IPS-NIHi7 (cell line): ENCODE results near the gene CFAP74.

ENCODE experiments used
- DNase-seq: peaks from one replicate; pipeline ENCODE4 v3.0.0; 2012; ENCODE audit warnings: mixed read lengths; ENCODE audit errors: extremely low spot score

Gene CFAP74

DNA sequence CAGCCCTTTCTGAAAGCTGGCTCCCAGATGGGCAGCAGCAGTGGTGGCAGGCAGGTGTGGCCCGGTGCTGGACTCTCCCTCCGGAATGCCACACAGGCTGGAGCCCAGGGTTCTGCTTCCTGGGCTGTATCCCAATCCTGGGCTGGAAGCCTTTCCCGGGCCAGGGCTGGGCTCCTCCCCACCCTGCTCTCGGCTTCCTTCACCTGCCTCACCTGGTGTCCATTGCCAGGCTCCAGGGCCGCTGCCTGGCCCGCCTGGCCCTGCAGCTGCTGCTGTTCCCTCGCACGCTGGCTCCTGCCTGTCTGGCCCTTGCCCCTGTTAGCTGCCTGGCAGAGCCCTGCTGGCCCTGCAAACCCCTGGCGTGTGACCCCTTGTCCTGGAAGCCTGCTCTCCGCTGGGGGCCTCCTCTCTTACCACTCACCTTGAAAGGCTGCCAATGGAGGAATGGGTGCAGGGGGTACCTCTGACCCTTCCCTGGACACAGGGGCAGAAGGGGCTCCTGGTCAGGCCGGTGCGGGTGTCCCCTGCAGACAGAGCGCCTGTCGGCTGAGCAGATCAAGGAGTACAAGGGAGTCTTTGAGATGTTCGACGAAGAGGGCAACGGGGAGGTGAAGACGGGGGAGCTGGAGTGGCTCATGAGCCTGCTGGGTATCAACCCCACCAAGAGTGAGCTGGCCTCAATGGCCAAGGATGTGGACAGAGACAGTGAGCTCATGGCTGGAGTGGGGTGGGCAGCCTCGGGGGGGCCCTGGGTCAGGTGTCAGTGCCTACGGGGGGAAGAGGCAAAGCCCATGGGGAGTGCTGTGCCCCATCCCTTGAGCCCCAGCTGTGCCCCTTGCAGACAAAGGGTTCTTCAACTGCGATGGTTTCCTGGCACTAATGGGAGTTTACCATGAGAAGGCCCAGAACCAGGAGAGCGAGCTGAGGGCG, 87.4 kb downstream of the CFAP74 start:
- DNase-seq, result no peak

DNA sequence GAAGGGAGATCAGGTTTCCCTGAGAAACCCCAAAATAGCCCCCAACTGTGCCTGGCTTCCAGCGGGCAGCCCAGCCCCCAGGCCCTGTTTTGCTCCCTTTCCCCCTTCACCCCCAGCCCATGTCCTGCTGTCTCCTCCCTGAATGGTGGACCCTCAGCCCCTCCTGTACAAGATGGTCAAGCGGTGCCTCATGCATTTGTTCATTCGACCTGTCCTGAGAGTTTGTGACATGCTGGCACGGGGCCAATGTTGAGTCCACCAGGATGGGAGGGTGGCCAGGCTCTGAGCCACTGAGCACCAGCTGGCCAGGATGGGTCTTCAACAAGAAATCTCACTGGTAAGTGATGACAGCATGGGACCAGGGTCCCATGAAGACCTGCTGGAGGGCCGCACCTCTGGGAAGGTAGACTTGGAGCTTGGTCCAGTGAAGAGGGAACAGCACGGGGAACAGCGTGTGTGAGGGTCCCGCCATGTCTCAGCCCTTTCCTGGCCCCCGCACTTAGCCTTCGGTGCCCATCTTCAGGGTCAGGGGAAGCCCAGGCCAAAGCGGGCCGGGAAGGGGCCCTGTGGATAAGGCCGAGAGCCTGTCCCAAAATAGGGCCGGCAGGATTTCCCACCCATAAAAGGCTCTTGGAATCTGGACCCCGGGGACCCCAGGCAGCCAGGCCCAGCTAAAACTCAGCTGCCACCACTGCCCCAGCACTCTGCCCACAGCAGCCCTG, 88.5 kb downstream of the CFAP74 start, which contains the start of gene CALML6:
Gene CALML6, plus strand, starts transcription at position 290 of the 722 bp plus-strand sequence. Its CDS starts 21 bp downstream, at position 311.
- no peak for DNase-seq

DNA sequence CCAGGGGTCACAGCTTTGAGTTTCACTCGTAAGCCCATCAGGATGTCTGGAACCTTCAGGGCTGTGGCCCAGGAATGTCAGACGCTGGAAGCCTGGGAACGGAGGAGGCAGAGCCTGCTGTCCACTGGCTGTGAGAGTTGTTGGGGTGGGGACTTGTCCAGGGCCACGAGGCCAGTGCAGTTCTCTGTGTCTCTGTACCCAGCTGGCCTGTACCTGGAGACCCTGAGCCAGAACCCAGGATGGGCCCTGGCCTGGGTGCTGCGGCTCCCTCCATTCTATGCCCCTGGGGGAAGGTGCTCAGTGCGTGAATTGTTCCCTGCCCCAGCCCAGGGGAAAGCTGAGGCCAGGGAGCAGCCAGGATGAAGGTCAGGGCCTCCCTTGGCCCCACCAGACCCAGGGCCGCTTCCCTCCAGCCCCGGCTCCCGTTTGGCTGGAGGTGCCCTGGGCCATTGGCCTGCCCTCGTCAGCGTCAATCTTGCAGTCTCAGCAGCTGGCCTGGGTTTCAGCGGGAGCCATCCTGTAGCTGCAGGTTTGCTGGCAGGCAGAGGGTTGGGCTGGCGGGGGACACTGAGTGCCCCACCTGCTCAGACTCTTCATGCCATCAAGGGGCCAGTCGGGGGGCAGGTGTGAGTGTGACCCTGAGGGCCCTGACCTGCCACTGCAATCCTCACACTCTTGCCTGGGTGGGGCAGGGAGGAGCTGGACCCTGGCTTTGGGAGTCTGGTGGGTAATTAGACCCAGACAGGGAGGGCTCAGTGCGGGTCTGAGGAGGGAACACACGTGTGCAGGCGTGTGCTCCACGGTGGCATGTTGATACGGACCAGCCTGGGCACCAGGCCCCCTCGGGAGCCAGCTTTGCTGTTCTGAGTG, 89.2 kb downstream of the CFAP74 start:
- no peak for DNase-seq

DNA sequence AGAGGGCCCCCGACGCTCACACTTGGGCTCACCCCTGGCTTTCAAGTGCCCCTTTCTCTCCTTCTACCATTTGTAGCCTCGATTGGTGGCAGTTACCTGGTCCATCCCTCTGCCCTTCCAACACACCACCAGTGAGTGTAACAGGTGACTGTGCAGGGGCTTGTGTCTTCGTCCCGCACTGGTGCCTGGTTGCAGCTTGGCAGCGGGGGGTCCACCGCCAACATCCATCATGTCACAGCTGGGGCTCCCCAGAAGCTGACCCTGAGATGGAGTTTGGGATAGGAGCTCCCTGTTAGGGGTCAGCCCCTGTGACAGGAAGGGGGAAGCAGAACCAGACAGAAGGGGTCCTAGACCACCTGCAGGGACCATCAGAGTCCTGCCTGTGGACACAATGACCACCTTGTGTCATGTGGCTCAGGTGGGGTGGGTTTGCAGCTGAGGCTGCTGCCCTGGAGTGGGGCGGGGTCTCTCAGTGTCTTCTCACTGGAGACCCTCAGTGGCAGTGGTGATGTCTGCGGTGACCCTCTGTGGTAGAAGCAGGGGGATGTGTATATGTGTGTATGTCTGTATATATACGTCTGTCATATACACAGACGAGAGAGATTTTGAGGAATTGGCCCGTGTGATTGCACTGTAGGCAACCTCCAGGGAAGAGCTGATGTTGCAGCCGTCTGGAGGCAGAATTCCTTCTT, 92.1 kb downstream of the CFAP74 start:
- no peak for DNase-seq

- DNase-seq, result no peak
Observed at GRCh38 chr1:1910651-1911331, 92.8 kb downstream of the CFAP74 start.

DNA sequence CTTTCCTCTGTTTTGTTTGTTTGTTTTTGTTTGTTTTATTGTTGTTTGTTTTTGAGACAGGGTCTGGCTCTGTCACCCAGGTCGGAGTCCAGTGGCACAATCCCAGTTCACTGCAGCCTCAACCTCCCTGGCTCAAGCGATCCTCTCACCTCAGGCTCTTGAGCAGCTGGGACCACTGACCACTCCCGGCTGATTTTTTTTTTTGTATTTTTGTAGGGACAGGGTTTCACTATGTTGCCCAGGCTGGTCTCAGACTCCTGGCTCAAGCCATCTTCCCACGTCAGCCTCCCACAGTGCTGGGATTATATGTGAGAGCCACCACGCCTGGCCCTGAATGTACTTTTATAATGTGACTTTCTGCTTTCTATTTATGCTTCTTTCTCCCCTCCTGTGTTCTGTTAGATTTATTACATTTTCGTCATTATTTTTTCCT, 93.5 kb downstream of the CFAP74 start:
- no peak for DNase-seq

GRCh38 chr1:1908506-1908791, 95.1 kb downstream of the CFAP74 start:
- no peak for DNase-seq

DNA sequence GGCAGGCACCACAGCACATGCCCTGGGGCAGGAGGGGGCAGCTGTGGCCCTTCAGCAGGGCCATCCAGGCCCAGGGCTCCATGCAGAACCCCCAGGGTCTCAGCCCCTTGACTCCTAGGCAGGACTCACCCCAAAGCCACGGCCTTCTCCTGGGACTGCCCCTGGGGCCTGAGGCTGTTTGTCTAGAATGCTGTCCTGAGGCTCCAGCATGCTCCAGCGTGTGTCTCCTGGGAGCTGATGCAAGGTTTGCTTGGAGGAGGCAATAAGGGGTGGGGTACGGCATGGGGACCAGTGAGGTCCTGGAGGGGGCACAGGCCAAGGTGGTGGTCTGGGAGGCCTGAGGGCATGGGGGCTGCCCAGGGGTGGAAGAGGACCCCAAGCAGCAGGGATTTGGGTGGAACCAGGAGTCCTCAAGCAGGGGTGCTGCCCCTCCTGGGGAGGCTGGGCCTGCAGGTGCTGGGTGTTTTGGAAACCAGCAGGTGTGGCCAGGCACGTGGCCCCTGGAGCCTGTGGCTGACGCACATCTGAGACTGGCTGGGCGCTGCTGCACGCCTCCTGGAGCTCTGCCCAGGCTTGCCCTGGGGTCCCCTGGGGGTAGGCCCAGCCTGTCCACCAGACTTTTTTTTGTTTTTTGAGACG, 96.4 kb downstream of the CFAP74 start:
- DNase-seq, result no peak

DNA sequence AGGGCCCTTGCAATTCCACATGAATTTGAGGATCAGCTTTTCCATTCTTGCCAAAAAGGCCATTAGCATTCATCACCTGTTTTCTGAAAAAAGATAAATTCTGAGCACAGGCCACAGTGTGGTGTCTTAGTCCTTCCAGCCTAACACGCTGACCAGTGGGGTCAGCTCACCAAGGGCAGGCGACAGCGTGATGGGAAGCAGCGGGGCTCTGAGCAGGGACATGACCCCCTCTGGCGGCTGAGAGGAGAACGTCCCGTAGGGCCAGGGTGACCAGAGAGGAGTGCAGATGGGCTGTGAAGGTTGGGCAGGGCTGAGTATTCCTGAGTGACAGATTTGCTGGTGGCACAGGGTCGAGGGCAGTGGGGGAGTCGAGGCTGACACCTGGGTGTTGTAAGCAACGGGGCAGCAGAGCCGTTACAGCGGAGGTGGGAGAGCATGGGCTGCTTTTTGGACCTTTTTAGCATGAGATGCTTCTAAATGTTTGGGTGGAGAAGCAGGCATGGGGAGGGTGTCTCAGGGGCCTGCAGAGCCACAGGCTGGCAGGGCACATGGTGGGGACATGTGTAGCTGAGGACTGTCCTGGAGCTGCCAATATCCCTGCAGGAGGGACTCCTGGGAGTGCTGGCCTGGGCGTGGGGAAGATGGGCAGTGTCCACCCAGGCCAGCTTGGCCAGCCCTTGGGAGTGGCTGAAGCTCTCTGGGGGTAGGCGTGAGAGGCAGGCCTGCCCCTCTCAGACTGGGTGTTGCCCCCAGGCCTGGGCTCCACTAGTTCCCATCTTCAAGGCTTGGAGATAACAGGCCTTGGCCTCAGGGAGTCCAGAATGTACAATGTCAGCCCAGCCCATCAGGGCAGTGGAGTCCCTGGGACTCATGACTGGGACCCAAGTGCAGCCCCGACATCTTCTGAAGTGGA, 97.1 kb downstream of the CFAP74 start:
- peak; percentile 91 for DNase-seq

DNA sequence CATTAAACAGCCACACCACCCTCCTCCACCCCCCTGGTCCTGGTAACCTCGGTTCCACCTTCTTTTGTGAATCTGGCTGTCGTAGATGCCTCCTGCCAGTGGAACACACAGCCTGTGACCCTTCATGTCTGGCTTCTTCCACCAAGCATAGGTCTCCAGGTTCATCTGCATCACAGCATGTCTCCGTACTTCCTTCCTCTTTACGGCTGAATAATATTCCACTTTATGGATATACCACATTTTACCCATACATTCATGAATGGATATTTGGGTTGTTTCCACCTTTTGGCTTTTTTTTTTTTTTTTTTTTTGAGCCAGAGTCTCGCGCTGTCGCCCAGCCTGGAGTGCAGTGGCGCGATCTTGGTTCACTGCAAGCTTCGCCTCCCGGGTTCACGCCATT, 100.4 kb downstream of the CFAP74 start:
- DNase-seq, result no peak

DNA sequence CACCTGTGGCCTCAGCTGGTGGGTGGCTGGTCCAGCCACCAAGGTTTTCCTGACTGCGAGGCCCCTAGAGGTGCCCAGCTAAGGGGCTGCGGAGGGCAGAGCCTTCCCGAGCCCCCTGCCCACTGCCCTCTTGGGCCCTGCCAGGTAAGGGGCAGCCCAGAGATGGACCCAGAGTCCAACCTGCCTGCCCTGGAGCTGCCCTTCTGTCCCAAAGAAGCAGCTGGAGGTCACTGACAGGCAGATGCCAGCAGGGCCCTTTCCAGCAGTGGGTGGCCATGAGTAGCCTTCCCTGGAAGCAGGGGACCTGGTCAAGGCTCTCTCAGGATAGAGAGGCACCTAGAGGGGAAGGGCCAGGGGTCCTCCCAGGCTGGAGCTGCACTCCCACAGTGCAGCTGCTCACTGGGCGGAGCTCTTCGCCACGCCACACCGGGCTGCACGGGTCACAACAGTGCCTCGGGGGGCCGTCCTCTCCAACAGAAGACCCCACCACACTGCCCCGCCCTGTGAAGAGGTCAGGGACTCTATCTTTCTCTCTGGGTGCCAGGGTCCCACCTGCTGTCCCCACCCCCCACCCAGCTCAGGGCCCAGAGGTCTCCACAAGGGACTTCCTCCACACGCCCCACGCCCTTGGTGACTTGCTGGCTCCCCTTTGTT, 101.8 kb downstream of the CFAP74 start:
- no peak for DNase-seq

DNA sequence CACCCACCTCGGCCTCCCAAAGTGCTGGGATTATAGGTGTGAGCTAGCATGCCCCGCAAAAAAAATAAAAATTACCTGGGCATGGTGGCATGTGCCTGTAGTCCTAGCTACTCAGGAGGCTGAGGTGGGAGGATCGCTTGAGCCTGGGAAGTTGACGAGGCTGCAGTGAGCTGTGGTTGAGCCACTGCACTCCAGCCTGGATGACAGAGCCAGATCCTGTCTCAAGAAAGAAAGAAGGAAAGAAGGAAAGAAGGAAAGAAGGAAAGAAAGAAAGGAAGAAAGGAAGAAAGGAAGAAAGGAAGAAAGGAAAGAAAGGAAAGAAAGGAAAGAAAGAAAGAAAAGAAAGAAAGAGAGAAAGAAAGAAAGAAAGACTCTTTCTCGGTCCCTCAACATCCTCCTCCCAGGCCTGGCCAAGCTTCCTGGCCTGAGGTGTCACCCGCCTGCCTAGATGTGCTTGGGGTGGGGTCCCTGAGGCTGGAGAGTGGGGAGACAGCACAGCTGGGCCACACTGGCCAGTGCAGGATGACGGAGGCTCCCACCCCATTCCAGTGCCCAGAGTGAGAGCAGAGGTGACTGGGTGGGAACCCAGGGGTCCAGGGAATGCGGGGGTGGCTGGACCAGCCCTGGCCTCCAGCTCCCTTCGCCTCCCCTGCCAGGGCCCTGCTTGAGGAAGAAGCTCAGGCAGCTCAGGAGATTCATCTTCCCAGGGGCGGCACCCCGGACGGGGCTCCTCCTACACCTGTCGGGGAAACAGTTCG, 102.5 kb downstream of the CFAP74 start:
- DNase-seq, result no peak

- DNase-seq, result no peak
Observed at GRCh38 chr1:1899967-1900327, 103.6 kb downstream of the CFAP74 start.

DNA sequence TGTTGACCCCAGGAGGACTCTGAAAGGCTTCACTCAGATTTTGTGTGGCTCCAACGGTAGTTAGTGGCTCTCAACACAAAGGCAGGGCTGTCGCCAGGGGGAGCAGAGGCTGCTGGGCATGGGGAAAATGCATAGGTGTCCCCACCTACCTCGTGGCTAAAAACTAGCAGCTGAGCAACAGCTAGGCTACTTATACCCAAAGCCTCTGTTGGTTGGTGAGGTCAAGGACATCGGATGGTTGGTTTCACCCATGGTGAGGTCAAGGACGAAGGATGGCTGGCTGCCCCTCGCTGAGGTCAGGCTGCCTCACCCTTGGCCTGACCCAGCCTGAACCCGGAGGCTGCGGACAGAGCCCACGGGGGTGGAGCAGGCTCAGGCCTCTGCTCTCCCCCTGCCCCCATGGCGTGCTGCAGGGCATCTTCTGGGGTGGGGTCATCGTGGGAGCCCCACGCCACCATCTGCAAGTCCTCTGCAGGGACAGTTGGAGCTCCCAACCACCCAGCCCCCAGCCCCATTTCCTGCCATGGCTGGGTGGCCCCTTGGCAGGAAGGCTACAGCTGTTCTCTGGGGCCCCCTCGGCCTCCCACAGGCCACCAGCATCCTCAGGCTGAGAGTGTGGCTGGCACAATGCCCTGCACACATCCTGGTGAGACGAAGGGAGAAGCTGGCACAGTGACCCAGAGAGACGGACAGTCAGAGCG, 104.2 kb downstream of the CFAP74 start:
- peak; percentile 42 for DNase-seq

DNA sequence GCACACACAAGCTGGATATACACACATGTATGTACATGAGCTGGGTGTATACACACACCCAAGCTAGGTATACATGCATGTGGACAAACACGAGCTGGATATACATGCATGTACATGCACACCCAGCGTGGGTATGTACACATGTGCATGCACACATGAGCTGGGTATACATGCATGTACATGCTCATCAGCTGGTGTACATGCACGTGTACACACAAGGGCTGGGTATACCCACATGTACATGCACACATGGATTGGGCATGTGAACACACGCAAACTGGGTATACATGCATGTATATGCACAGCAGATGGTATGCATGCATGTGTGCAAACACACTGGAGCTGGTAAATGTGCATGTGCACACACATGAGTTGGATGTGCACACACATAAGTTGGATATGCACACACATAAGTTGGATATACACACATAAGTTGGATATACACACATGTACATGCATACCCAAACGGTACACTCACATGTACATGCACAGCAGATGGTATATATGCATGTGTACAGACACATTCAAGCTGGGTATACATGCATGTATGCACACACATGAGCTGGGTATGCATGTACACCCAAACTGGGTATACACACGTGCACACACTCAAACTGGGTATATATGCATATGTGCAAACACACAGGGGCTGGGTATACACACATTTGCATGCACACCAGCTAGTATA, 105.2 kb downstream of the CFAP74 start:
- DNase-seq, result no peak

- no peak for DNase-seq
Observed at GRCh38 chr1:1895456-1896336, 107.9 kb downstream of the CFAP74 start.
